Upper lobe of left lung (tissue), 6 donors: Measurements from ENCODE around the gene WWC1. TPM values are rescaled to one million over a fixed set of nuclear protein-coding genes. Genes with fewer than 3 reads are reported as not detected.

Source experiments
- ATAC-seq, 2 donors: fragments of 200-7000 bp; cut with Tn5 transposase; one replicate each; pipeline ENCODE4 v1.9.1; 2022; ENCODE audit warnings: mild to moderate bottlenecking in 2 of 2, moderate library complexity in 2 of 2; ENCODE audit not compliant: low FRiP score in 2 of 2
- DNase-seq, 2 donors: peaks; one replicate each; pipeline ENCODE4 v3.0.0-alpha.2; 2019 to 2020
- H3K27ac ChIP-seq, 4 donors: fragments of 200-600 bp; sonication (generic); one replicate each; pipeline ENCODE4 v1.5.1; 2016 to 2019
- H3K27me3 ChIP-seq, 4 donors: fragments of 200-600 bp; sonication (generic); one replicate each; pipeline ENCODE4 v1.5.1; 2017 to 2019
- H3K36me3 ChIP-seq, 4 donors: fragments of 200-600 bp; sonication (generic); one replicate each; pipeline ENCODE4 v1.5.1; 2016 to 2019
- H3K4me1 ChIP-seq, 4 donors: fragments of 200-600 bp; sonication (generic); one replicate each; pipeline ENCODE4 v1.5.1; 2018 to 2019
- H3K4me3 ChIP-seq, 4 donors: fragments of 200-600 bp; sonication (generic); one replicate each; pipeline ENCODE4 v1.5.1; 2017 to 2019; ENCODE audit warnings: mild to moderate bottlenecking in 2 of 4, moderate library complexity in 1 of 4
- H3K9me3 ChIP-seq, 4 donors: fragments of 200-600 bp; sonication (generic); one replicate each; pipeline ENCODE4 v1.5.1; 2018 to 2019
- CTCF ChIP-seq, 6 experiments: fragments of 450-650 bp in 4 of 6; fragments of 200-600 bp in 2 of 6; sonication (generic) in 2 of 6; IDR thresholded peaks; one replicate each; pipeline ENCODE4 v1.5.1; 2016 to 2019; ENCODE audit warnings: antibody characterized with exemption in 6 of 6
- EP300 ChIP-seq, 4 donors: sonication (generic); formaldehyde crosslinking; IDR thresholded peaks; one replicate each; pipeline ENCODE4 v1.5.1; 2017; ENCODE audit warnings: antibody characterized with exemption in 4 of 4, control low read depth in 2 of 4
- POLR2A ChIP-seq, 4 donors: fragments of 450-650 bp; IDR thresholded peaks; one replicate each; pipeline ENCODE4 v1.5.1; 2016 to 2017; ENCODE audit warnings: antibody characterized with exemption in 4 of 4, mild to moderate bottlenecking in 2 of 4
- POLR2AphosphoS5 ChIP-seq, 2 donors: sonication (generic); formaldehyde crosslinking; IDR thresholded peaks; one replicate each; pipeline ENCODE4 v1.5.1; 2017; ENCODE audit warnings: antibody characterized with exemption in 2 of 2
- WGBS, 2 donors: methylation state at CpG; one replicate each; pipeline ENCODE4 v1.1.5; 2017 to 2018; 5-methylcytosine and 5-hydroxymethylcytosine counted together
- total RNA-seq, 6 donors: library from RNA; depleted of rRNA in 4 of 6; stranded (reverse); fragments of >200 nt in 4 of 6; gene quantifications; one replicate each; pipeline versions ENCODE4 v1.1.0 to v1.2.1, GENCODE V29; 2016 to 2021
- donor health status: DM: no; HTN: no; CAD: no; lungs with moderate emphysema.
- donor health status: DM: no; HTN: yes; CAD: no; lungs with severe emphysema.

The WWC1 gene
- total RNA-seq, 6 donors from 2014 or later = 64.9 to 99.1 (median 86.4) TPM

GRCh38 chr5:168464641-168465040, 173.2 kb downstream of the WWC1 start:
- DNase-seq (peak in 1 of 2 donors; percentile 52), ATAC-seq (no peak)
- TF ChIP-seq CTCF (IDR thresholded peaks at IDR 0.05) (no peak), POLR2A (IDR thresholded peaks at IDR 0.05) (no peak), EP300 (IDR thresholded peaks at IDR 0.05) (no peak), POLR2AphosphoS5 (IDR thresholded peaks at IDR 0.05) (no peak)
- no peak overlapping the region for H3K4me3 ChIP-seq
- no peaks in the 10 kb centered on the region for H3K9me3 ChIP-seq
- no peaks in the 10 kb centered on the region for H3K27me3 ChIP-seq
- WGBS, 2 donors = 86 to 91% methylated on average over 15 to 16 of the region's 20 CpGs
- peaks cover 0 to 23% (median 8%) of the 10 kb centered on the region in 4 donors for H3K36me3 ChIP-seq
- no peaks in the 10 kb centered on the region for H3K4me1 ChIP-seq
- H3K27ac ChIP-seq = no peak overlapping the region

GRCh38 chr5:168467755-168468330, 176.4 kb downstream of the WWC1 start:
- DNase-seq (no peak), ATAC-seq (no peak)
- WGBS, 2 donors = 78 to 82% methylated on average over 12 of the region's 12 CpGs
- Histone ChIP-seq H3K4me1 (no peaks in the 10 kb centered on the region), H3K27ac (no peak overlapping the region), H3K27me3 (no peaks in the 10 kb centered on the region), H3K4me3 (no peak overlapping the region), H3K9me3 (no peaks in the 10 kb centered on the region), H3K36me3 (peaks cover 0 to 18% (median 11%) of the 10 kb centered on the region in 4 donors)
- no peak for TF ChIP-seq POLR2A (IDR thresholded peaks at IDR 0.05)
- TF ChIP-seq CTCF (IDR thresholded peaks at IDR 0.05) = no peak
- no peak for TF ChIP-seq POLR2AphosphoS5 (IDR thresholded peaks at IDR 0.05)
- TF ChIP-seq EP300 (IDR thresholded peaks at IDR 0.05) = no peak

GRCh38 chr5:168468836-168469235, 177.4 kb downstream of the WWC1 start:
- TF ChIP-seq POLR2A (IDR thresholded peaks at IDR 0.05) = no peak
- TF ChIP-seq EP300 (IDR thresholded peaks at IDR 0.05) = no peak
- TF ChIP-seq POLR2AphosphoS5 (IDR thresholded peaks at IDR 0.05) = no peak
- no peak for TF ChIP-seq CTCF (IDR thresholded peaks at IDR 0.05)
- H3K4me3 ChIP-seq = no peak overlapping the region
- H3K9me3 ChIP-seq = no peaks in the 10 kb centered on the region
- H3K4me1 ChIP-seq = no peaks in the 10 kb centered on the region
- WGBS, 2 donors = 84 to 85% methylated on average over 8 of the region's 8 CpGs
- ATAC-seq (no peak), DNase-seq (no peak)
- no peak overlapping the region for H3K27ac ChIP-seq
- peaks cover 0 to 18% (median 11%) of the 10 kb centered on the region in 4 donors for H3K36me3 ChIP-seq
- H3K27me3 ChIP-seq = no peaks in the 10 kb centered on the region

- no peak for TF ChIP-seq POLR2AphosphoS5 (IDR thresholded peaks at IDR 0.05)
- TF ChIP-seq CTCF (IDR thresholded peaks at IDR 0.05) = no peak
- TF ChIP-seq EP300 (IDR thresholded peaks at IDR 0.05) = no peak
- Histone ChIP-seq H3K9me3 (no peaks in the 10 kb centered on the region), H3K27ac (no peak overlapping the region), H3K27me3 (no peaks in the 10 kb centered on the region), H3K36me3 (peaks cover 0 to 16% (median 10%) of the 10 kb centered on the region in 4 donors), H3K4me1 (no peaks in the 10 kb centered on the region), H3K4me3 (no peak overlapping the region)
- 80 to 82% methylated on average over 3 of the region's 3 CpGs for WGBS, 2 donors
- DNase-seq (no peak), ATAC-seq (no peak)
Measured at GRCh38 chr5:168469816-168470215, 178.4 kb downstream of the WWC1 start.

GRCh38 chr5:168471785-168472184, 180.3 kb downstream of the WWC1 start:
- ATAC-seq = no peak
- no peak for TF ChIP-seq POLR2AphosphoS5 (IDR thresholded peaks at IDR 0.05)
- no peak for TF ChIP-seq EP300 (IDR thresholded peaks at IDR 0.05)
- H3K4me1 ChIP-seq = no peaks in the 10 kb centered on the region
- H3K9me3 ChIP-seq = no peaks in the 10 kb centered on the region
- no peak overlapping the region for H3K27ac ChIP-seq
- no peak overlapping the region for H3K4me3 ChIP-seq
- H3K36me3 ChIP-seq = peaks cover 0 to 16% (median 6%) of the 10 kb centered on the region in 4 donors
- DNase-seq = no peak
- H3K27me3 ChIP-seq = no peaks in the 10 kb centered on the region
- WGBS, 2 donors = 85% methylated on average over 4 of the region's 4 CpGs
